GM21367 (cell line): ENCODE data around the gene CHD8.

ENCODE experiments used
- ATAC-seq: cut with Tn5 transposase; IDR thresholded peaks from one replicate; pipeline ENCODE4 v1.9.1; 2021; ENCODE audit not compliant: unreplicated experiment

CHD8 gene

GRCh38 chr14:21440859-21441258 is 15.1 kb downstream of the CHD8 start:
- no peak for ATAC-seq

GRCh38 chr14:21437063-21437901 is 18.6 kb downstream of the CHD8 start:
- peak; percentile 94 for ATAC-seq

- no peak for ATAC-seq
These were observed 19.3 kb downstream of the CHD8 start for GRCh38 chr14:21436567-21437062.

- no peak for ATAC-seq
These were observed 24.8 kb downstream of the CHD8 start for GRCh38 chr14:21431126-21431525.

GRCh38 chr14:21428930-21429329 is 27.0 kb downstream of the CHD8 start:
- ATAC-seq = no peak

- no peak for ATAC-seq
These were observed 29.2 kb downstream of the CHD8 start for GRCh38 chr14:21426692-21427091.

GRCh38 chr14:21419528-21419927 is 36.4 kb downstream of the CHD8 start:
- no peak for ATAC-seq

GRCh38 chr14:21415329-21415728 is 40.6 kb downstream of the CHD8 start:
- no peak for ATAC-seq

- ATAC-seq = no peak
These were observed 41.7 kb downstream of the CHD8 start for GRCh38 chr14:21414137-21414631.

GRCh38 chr14:21408147-21408546 is 47.8 kb downstream of the CHD8 start:
- ATAC-seq = no peak

- no peak for ATAC-seq
These were observed 49.7 kb downstream of the CHD8 start for GRCh38 chr14:21406213-21406612.

GRCh38 chr14:21405097-21405496 is 50.8 kb downstream of the CHD8 start:
- ATAC-seq = no peak

- no peak for ATAC-seq
These were observed 56.5 kb downstream of the CHD8 start for GRCh38 chr14:21399311-21399870.

GRCh38 chr14:21398901-21399300 is 57.0 kb downstream of the CHD8 start:
- ATAC-seq = no peak

GRCh38 chr14:21395450-21395849 is 60.5 kb downstream of the CHD8 start:
- no peak for ATAC-seq

GRCh38 chr14:21385188-21385904 is 70.6 kb downstream of the CHD8 start:
- ATAC-seq = no peak

- ATAC-seq = peak; percentile 10
These were observed 71.5 kb downstream of the CHD8 start for GRCh38 chr14:21384494-21384851.

GRCh38 chr14:21383848-21384493 is 72.0 kb downstream of the CHD8 start, which contains the start of gene SUPT16H:
Gene SUPT16H (minus strand): TSS chr14:21384019. CDS start chr14:21383927, 92 bp downstream.
- ATAC-seq = peak; percentile 88

GRCh38 chr14:21382886-21383847 is 72.8 kb downstream of the CHD8 start:
- ATAC-seq = no peak

GRCh38 chr14:21382095-21382494 is 73.8 kb downstream of the CHD8 start:
- ATAC-seq = no peak
